ENCODE data around the gene EPAS1. TPM values are rescaled to one million over a fixed set of nuclear protein-coding genes. Genes with fewer than 3 reads are reported as not detected.
A peak's percentile ranks its signal among the peaks of the same experiment; 100 is the strongest.

The EPAS1 gene
- total and polyA plus RNA-seq, 2 of the 13 experiments (the other 11 are each of a cell fraction or from before 2014, with no cell fraction given) = 47.1 to 182 TPM

DNA sequence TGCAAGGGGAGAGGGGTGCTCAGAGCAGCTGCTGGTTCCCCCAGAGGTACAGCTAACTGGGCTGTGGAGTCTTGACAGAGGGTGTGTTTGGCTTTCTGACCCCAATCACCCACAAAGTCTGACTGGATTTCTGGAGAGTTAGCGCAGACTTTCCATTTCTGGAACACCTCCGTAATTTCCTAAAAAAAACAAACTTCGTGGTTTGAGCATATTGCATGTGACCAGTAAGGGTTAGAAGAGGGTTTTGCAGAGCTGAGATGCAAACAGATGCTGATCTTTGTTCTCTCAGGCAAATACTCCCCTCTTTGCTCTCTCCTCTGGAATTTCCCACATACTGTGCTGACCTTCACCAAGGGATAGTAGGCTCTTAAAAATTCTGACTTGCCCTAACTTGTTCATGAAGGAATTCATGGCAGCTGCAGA, 137.7 kb downstream of the EPAS1 start (continued):
- TF ChIP-seq ZFP82 (CRISPR knock-in tag; IDR thresholded peaks at IDR 0.05; ENCODE audit: borderline replicate concordance) = 0 out of 2 replicates have a peak, but pooled peaks have one; percentile 33
- no peak for TF ChIP-seq CEBPB (IDR thresholded peaks at IDR 0.05; ENCODE audit: borderline replicate concordance, low read depth, low read length)
- TF ChIP-seq KDM3A (CRISPR knock-in tag; IDR thresholded peaks at IDR 0.05; ENCODE audit: low read depth) = peak; percentile 47; the same call in 1 of the 2 replicates
- TF ChIP-seq MEIS2 (CRISPR knock-in tag; IDR thresholded peaks at IDR 0.05) = no peak
- TF ChIP-seq ZNF644 (CRISPR knock-in tag; IDR thresholded peaks at IDR 0.05; ENCODE audit: low read depth) = peak; percentile 53; the same call in 1 of the 2 replicates
- TF ChIP-seq, protein P1, sequence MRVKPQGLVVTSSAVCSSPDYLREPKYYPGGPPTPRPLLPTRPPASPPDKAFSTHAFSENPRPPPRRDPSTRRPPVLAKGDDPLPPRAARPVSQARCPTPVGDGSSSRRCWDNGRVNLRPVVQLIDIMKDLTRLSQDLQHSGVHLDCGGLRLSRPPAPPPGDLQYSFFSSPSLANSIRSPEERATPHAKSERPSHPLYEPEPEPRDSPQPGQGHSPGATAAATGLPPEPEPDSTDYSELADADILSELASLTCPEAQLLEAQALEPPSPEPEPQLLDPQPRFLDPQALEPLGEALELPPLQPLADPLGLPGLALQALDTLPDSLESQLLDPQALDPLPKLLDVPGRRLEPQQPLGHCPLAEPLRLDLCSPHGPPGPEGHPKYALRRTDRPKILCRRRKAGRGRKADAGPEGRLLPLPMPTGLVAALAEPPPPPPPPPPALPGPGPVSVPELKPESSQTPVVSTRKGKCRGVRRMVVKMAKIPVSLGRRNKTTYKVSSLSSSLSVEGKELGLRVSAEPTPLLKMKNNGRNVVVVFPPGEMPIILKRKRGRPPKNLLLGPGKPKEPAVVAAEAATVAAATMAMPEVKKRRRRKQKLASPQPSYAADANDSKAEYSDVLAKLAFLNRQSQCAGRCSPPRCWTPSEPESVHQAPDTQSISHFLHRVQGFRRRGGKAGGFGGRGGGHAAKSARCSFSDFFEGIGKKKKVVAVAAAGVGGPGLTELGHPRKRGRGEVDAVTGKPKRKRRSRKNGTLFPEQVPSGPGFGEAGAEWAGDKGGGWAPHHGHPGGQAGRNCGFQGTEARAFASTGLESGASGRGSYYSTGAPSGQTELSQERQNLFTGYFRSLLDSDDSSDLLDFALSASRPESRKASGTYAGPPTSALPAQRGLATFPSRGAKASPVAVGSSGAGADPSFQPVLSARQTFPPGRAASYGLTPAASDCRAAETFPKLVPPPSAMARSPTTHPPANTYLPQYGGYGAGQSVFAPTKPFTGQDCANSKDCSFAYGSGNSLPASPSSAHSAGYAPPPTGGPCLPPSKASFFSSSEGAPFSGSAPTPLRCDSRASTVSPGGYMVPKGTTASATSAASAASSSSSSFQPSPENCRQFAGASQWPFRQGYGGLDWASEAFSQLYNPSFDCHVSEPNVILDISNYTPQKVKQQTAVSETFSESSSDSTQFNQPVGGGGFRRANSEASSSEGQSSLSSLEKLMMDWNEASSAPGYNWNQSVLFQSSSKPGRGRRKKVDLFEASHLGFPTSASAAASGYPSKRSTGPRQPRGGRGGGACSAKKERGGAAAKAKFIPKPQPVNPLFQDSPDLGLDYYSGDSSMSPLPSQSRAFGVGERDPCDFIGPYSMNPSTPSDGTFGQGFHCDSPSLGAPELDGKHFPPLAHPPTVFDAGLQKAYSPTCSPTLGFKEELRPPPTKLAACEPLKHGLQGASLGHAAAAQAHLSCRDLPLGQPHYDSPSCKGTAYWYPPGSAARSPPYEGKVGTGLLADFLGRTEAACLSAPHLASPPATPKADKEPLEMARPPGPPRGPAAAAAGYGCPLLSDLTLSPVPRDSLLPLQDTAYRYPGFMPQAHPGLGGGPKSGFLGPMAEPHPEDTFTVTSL (CRISPR knock-in tag; IDR thresholded peaks at IDR 0.05; ENCODE audit: borderline replicate concordance) = peak; percentile 51; the same call in 1 of the 2 replicates
- TF ChIP-seq ETV5 (CRISPR knock-in tag; IDR thresholded peaks at IDR 0.05; ENCODE audit: borderline replicate concordance) = peak; percentile 44; the same call in 1 of the 2 replicates
- no peak for TF ChIP-seq NONO (IDR thresholded peaks at IDR 0.05)
- peak; percentile 37; the same call in 1 of the 2 replicates for TF ChIP-seq NONO (CRISPR knock-in tag; conservative IDR thresholded peaks at IDR 0.05)
- TF ChIP-seq SOX13 (IDR thresholded peaks at IDR 0.05) = no peak
- TF ChIP-seq SOX13 (CRISPR knock-in tag; conservative IDR thresholded peaks at IDR 0.05 in 1 of 2, IDR thresholded peaks at IDR 0.05 in 1 of 2) = peak in 1 of 2 experiments; percentile 66; a peak in 2 of 4 replicates
- TF ChIP-seq RXRB (CRISPR knock-in tag; IDR thresholded peaks at IDR 0.05; ENCODE audit: borderline replicate concordance) = peak; percentile 54; the same call in 1 of the 2 replicates
- 0 out of 2 replicates have a peak, but pooled peaks have one; percentile 39 for TF ChIP-seq ZNF775 (CRISPR knock-in tag; IDR thresholded peaks at IDR 0.05; ENCODE audit: borderline replicate concordance)
- TF ChIP-seq TARDBP (CRISPR knock-in tag; IDR thresholded peaks at IDR 0.05) = peak; percentile 80; the same call in 1 of the 2 replicates
- TF ChIP-seq DNMT3B (CRISPR knock-in tag; conservative IDR thresholded peaks at IDR 0.05) = 0 out of 2 replicates have a peak, but pooled peaks have one; percentile 53
- TF ChIP-seq, protein P2, sequence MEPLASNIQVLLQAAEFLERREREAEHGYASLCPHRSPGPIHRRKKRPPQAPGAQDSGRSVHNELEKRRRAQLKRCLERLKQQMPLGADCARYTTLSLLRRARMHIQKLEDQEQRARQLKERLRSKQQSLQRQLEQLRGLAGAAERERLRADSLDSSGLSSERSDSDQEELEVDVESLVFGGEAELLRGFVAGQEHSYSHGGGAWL (CRISPR knock-in tag; IDR thresholded peaks at IDR 0.05) = no peak
- TF ChIP-seq HHEX (CRISPR knock-in tag; IDR thresholded peaks at IDR 0.05) = no peak
- no peak for TF ChIP-seq ZFP36L2 (CRISPR knock-in tag; IDR thresholded peaks at IDR 0.05)
- peak; percentile 78; the same call in 1 of the 2 replicates for TF ChIP-seq ZSCAN29 (CRISPR knock-in tag; conservative IDR thresholded peaks at IDR 0.05)
- TF ChIP-seq ZNF256 (CRISPR knock-in tag; conservative IDR thresholded peaks at IDR 0.05) = no peak
- TF ChIP-seq, protein P3, sequence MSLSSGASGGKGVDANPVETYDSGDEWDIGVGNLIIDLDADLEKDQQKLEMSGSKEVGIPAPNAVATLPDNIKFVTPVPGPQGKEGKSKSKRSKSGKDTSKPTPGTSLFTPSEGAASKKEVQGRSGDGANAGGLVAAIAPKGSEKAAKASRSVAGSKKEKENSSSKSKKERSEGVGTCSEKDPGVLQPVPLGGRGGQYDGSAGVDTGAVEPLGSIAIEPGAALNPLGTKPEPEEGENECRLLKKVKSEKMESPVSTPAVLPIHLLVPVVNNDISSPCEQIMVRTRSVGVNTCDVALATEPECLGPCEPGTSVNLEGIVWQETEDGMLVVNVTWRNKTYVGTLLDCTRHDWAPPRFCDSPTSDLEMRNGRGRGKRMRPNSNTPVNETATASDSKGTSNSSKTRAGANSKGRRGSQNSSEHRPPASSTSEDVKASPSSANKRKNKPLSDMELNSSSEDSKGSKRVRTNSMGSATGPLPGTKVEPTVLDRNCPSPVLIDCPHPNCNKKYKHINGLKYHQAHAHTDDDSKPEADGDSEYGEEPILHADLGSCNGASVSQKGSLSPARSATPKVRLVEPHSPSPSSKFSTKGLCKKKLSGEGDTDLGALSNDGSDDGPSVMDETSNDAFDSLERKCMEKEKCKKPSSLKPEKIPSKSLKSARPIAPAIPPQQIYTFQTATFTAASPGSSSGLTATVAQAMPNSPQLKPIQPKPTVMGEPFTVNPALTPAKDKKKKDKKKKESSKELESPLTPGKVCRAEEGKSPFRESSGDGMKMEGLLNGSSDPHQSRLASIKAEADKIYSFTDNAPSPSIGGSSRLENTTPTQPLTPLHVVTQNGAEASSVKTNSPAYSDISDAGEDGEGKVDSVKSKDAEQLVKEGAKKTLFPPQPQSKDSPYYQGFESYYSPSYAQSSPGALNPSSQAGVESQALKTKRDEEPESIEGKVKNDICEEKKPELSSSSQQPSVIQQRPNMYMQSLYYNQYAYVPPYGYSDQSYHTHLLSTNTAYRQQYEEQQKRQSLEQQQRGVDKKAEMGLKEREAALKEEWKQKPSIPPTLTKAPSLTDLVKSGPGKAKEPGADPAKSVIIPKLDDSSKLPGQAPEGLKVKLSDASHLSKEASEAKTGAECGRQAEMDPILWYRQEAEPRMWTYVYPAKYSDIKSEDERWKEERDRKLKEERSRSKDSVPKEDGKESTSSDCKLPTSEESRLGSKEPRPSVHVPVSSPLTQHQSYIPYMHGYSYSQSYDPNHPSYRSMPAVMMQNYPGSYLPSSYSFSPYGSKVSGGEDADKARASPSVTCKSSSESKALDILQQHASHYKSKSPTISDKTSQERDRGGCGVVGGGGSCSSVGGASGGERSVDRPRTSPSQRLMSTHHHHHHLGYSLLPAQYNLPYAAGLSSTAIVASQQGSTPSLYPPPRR (CRISPR knock-in tag; IDR thresholded peaks at IDR 0.05; ENCODE audit: borderline replicate concordance) = 0 out of 2 replicates have a peak, but pooled peaks have one; percentile 5
